GM12874 (cell line): ENCODE measurements around the gene DNASE1L3.

Experiments
- TF ChIP-seq, protein P1 (sequence below): IDR thresholded peaks from 2 replicates; pipeline ENCODE4 v1.5.1; 2011; ENCODE audit warnings: low read depth, mild to moderate bottlenecking, control low read depth, low read length, moderate library complexity; ENCODE audit not compliant: insufficient read depth

DNASE1L3 gene

DNA sequence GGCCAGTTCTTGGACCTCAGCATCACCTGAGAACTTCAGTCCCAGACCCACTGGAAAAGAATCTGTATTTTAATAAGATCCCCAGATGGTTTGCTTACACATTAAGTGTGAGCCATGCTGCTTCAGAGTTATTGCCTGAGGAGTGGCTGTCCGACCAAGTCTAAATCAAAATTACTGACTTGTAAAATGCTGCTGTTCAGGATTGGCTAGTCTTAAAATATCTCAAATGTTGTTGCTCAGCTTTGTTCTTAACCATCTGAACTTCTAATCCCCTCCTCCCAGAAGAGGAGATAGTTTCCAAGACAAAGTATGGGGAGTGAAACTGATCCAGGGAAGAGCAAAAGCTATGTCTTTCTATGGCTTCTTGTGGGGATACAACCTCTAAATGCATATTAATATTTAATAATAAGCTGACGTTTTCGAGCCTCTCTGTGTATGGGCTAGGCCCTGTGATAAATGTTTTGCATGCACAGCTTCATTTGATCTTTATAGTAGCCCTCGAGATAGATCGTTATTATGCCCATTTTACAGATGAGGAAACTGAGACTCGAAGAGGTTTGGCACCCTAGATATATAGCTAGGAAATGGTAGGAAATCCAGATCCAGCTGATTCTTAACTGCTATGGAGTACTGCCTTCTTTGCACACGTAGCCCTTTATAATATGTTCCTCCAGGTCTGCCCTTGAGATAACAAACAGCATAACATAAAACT, 52.2 kb downstream of the DNASE1L3 start:
- TF ChIP-seq, protein P1, sequence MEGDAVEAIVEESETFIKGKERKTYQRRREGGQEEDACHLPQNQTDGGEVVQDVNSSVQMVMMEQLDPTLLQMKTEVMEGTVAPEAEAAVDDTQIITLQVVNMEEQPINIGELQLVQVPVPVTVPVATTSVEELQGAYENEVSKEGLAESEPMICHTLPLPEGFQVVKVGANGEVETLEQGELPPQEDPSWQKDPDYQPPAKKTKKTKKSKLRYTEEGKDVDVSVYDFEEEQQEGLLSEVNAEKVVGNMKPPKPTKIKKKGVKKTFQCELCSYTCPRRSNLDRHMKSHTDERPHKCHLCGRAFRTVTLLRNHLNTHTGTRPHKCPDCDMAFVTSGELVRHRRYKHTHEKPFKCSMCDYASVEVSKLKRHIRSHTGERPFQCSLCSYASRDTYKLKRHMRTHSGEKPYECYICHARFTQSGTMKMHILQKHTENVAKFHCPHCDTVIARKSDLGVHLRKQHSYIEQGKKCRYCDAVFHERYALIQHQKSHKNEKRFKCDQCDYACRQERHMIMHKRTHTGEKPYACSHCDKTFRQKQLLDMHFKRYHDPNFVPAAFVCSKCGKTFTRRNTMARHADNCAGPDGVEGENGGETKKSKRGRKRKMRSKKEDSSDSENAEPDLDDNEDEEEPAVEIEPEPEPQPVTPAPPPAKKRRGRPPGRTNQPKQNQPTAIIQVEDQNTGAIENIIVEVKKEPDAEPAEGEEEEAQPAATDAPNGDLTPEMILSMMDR: no peak

DNA sequence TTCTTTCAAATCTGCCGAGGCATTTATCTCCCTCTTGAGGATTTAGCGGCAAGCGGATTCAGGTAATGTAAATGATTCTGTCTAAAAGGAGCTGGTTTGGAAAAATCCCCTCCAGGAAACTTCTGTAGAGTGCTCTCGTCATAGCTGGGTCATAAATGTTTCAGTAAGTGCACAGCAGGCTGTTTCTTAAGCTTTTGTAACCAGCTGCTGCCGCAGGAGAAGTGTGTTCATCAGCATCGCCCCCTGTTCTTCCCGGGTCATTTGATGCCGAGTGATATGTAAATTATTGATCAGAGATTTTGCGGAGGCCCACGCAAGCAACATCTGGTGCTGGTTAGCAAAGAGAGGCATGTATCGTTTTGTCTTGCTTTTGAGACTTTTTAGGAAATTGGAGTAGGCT, 53.1 kb downstream of the DNASE1L3 start:
- TF ChIP-seq, protein P1: no peak

DNA sequence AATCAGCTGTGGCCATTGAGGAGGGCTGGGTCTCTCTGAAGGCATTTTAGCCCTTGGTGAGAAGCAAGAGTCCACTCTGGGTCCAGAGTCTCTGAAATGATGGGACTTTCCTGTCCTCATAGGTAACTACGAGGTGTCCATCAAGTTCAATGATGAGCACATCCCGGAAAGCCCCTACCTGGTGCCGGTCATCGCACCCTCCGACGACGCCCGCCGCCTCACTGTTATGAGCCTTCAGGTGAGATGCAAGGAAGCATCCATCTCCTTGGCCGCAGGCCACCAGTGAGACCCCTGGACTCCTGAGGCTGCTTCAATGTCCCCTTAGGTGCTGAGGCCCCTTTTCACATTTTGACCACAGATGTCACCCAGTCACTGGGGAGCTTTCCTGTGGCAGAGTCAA, 54.9 kb downstream of the DNASE1L3 start:
- TF ChIP-seq, protein P1: no peak

DNA sequence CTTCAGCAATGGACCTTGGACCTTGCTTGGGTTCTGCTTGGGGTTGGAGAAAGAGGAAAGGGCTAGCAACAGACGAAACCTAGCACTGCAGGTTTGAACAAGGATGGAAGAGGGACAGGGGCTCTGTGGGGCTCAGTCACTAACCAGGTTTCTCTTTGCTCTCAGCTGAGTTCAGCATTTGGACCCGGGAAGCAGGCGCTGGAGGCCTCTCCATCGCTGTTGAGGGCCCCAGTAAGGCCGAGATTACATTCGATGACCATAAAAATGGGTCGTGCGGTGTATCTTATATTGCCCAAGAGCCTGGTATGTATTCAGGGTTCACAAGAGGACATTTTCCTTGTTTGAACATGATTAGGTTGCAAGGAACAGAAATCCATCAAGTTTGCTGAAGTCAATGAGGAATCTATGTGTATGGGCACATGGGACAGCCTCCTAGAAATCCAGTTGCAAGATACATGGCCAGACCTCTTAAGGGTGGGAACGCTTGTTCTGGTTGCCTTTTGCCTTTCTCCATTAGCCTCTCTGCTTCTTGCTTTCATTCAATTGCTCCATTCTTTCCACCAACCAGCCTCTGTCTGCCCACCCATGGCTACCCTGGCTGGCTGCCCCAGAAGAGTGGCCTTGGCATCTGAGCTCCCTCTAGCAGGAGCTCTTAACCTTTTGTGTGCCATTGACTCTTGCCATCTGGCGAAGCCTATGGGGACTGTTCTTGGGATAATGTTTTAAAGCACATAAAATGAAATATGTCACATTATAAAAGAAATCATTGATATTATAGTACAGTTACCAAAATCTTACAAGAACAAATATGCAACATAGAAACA, 55.9 kb downstream of the DNASE1L3 start:
- TF ChIP-seq, protein P1: no peak

DNA sequence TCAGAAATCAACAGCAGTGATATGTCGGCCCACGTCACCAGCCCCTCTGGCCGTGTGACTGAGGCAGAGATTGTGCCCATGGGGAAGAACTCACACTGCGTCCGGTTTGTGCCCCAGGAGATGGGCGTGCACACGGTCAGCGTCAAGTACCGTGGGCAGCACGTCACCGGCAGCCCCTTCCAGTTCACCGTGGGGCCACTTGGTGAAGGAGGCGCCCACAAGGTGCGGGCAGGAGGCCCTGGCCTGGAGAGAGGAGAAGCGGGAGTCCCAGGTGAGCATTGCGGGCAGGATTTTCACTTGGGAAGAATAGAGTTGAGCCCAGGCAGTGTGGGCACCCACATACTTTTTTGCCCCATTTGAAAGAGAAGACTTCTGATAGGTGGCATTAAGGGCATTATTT, 57.4 kb downstream of the DNASE1L3 start:
- TF ChIP-seq, protein P1: no peak

DNA sequence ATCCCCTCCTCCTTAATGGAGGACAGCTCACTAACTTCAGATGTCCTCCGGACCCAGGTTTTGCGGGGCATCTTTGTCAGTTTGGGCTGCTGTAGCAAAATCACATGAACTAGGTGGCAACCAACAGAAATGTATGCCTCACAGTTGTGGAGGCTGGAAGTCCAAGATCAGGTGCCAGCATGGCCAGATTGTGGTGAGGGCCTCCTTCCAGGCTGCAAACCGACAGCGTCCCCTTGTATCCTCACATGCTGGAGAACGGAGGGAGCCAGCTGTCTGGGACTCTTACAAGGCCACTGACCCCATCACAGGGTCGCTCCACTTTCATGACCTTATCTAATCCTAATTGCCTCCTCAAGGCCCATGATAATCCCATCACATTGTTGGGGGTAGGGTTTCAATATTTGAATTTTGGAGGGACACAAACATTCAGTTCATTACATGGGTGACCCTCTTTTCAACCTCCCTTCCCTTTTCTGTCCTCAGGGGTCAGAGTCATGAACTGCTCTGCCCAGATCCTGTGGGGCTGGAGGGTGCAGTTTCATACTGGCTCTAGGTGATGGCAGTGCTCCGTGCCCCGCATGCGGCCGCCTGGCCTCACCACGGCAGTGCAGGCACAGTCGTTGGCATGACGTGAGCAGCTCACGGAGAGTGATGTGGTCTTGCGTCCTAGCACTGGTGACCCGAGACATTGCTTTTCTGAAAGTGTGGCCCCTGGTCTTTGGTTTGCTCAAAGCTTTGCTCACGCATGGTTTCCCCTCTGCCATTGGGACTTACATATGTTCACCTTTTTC, 58.4 kb downstream of the DNASE1L3 start:
- TF ChIP-seq, protein P1: no peak

DNA sequence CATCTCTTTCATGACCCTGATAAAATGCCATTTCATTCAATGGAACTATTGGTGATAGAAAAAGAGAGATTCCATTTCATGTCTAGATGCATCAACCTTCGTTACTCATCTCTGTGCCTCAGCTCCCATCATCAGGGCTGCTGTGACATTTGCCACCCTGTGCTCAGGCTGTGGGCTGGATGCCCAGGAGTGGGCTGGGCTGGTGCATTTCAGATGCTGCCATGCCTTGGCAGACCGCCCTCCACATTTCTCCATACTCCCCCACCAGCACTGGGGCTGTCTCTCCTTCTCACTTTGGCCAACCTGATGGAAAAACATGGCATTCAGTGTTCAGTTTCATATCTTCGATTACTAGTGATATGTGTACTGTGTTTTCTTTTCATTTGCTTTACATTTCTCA, 59.1 kb downstream of the DNASE1L3 start:
- TF ChIP-seq, protein P1: no peak
